Stimulated activated CD4-positive, alpha-beta T cell treated with anti-CD3 and anti-CD28 coated beads, Interleukin-1b, Interleukin-23, amount 100 ng/mL, for 24 hours (primary cell): ENCODE measurements around the gene B3GNT4.
A peak's percentile ranks its signal among the peaks of the same experiment; 100 is the strongest.
"Not testable (repeated sequence)": the region's sequence is repeated elsewhere in the genome, so short reads cannot be mapped to it uniquely, and the experiment has no call there.

Experiments used
- DNase-seq, 4 experiments: peaks; one replicate each; pipeline ENCODE4 v3.0.0-alpha.2; 2020; ENCODE audit warnings: low read depth in 4 of 4, low spot score in 1 of 4

Gene B3GNT4

GRCh38 chr12:122203301-122204166 is at the start of gene B3GNT4:
Gene B3GNT4, plus strand, starts transcription at chr12:122203709. Its CDS starts 910 bp downstream, at chr12:122204619.
- peak in 3 of 4 experiments; percentile 43 to 62 (median 47) for DNase-seq

- no peak for DNase-seq
These were observed 47.8 kb upstream of the B3GNT4 start for GRCh38 chr12:122155705-122156104.

- DNase-seq, result no peak
These were observed 44.7 kb upstream of the B3GNT4 start for GRCh38 chr12:122158700-122159285.

- no peak for DNase-seq
These were observed 43.6 kb upstream of the B3GNT4 start for GRCh38 chr12:122159882-122160281.

GRCh38 chr12:122160761-122161160 is 42.7 kb upstream of the B3GNT4 start:
- no peak for DNase-seq

- no peak for DNase-seq
These were observed 41.8 kb upstream of the B3GNT4 start for GRCh38 chr12:122161682-122162081.

GRCh38 chr12:122162976-122163375 is 40.5 kb upstream of the B3GNT4 start:
- no peak for DNase-seq

GRCh38 chr12:122166422-122167349 is 36.8 kb upstream of the B3GNT4 start:
- DNase-seq, result peak in 2 of 4 experiments; percentile 14 to 36

- DNase-seq, result no peak
These were observed 36.1 kb upstream of the B3GNT4 start for GRCh38 chr12:122167356-122167925.

GRCh38 chr12:122168492-122168891 is 35.0 kb upstream of the B3GNT4 start:
- no peak for DNase-seq

- no peak for DNase-seq
These were observed 32.1 kb upstream of the B3GNT4 start for GRCh38 chr12:122171399-122171798.

GRCh38 chr12:122172262-122172939 is 31.1 kb upstream of the B3GNT4 start:
- no peak for DNase-seq

GRCh38 chr12:122174155-122174845 is 29.2 kb upstream of the B3GNT4 start, which contains the start of gene IL31:
Gene IL31, minus strand, starts transcription at chr12:122174221. Its CDS starts 49 bp downstream, at chr12:122174172.
- no peak for DNase-seq

- DNase-seq, result not testable (repeated sequence)
These were observed 27.0 kb upstream of the B3GNT4 start for GRCh38 chr12:122176473-122176872.

GRCh38 chr12:122182887-122183587 is 20.5 kb upstream of the B3GNT4 start, which contains the start of gene LRRC43:
Gene LRRC43, plus strand, starts transcription at chr12:122183123. Its CDS starts 22 bp downstream, at chr12:122183145.
- no peak for DNase-seq

GRCh38 chr12:122183588-122183940 is 19.9 kb upstream of the B3GNT4 start:
- DNase-seq, result no peak

GRCh38 chr12:122184517-122184916 is 19.0 kb upstream of the B3GNT4 start:
- DNase-seq, result no peak

GRCh38 chr12:122185079-122185478 is 18.4 kb upstream of the B3GNT4 start:
- DNase-seq, result no peak

GRCh38 chr12:122185494-122186082 is 17.9 kb upstream of the B3GNT4 start:
- no peak for DNase-seq
